Stimulated activated CD8-positive, alpha-beta memory T cell treated with anti-CD3 and anti-CD28 coated beads, Interleukin-15, amount 100 ng/mL, for 24 hours (primary cell): ENCODE data around the gene TENT4A.

ENCODE experiments used
- DNase-seq: peaks from one replicate; pipeline ENCODE4 v3.0.0-alpha.2; 2020; ENCODE audit warnings: low read depth

The TENT4A gene

GRCh38 chr5:6718161-6718681 lies 5.0 kb downstream of the TENT4A start:
- no peak for DNase-seq

- no peak for DNase-seq
Observed at GRCh38 chr5:6718718-6719117, 5.5 kb downstream of the TENT4A start.

DNA sequence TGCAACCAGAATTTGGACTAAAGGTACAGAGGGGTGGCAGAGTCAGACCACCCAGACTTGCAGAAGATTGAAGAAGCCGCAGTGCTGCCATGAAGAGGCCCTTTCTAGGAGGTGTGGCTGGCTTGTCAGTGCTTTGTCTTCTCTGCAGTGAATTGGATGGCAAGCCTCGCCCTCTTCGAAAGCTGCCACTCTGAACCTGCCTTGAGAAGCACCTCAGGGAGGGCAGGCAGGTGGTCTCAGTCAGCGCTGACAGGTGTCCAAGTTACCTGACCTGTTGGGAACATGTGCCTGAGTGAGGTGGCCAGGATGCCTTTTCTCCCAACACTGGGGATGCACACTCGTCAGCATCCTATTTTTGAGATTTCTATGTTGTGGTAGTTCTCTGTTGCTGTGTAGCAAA lies 6.2 kb downstream of the TENT4A start:
- DNase-seq = no peak

DNA sequence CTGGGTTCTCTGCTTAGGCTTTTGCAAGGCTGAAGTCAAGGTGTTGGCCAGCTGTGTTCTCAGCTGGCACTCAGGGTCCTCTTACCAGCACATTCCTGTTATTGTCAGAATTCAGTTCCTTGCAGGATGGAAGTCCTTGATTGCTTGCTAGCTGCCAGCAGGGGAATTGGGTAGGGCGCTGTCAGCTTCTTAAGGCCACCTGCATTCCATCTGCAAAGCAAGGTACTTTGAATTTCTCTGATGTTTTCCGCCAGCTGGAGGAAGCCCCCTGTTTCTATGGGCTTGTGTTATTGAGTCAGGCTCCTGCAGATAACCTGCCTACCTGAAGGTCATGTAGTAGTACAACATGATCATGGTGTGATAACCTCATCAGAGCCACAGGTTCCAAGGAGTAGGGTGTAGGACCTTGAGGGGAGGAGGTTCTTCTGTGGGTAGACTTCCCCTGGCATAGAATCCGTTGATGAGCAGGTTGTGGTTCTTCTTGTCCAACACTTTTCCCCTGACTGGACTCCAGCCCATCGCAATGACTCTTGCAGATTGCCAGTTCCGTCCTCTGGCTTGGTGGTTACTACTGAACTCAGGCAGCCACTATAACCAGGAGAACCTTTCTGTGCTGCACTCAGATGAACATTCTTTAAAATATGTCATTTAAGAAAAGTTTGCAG lies 6.8 kb downstream of the TENT4A start:
- no peak for DNase-seq

DNA sequence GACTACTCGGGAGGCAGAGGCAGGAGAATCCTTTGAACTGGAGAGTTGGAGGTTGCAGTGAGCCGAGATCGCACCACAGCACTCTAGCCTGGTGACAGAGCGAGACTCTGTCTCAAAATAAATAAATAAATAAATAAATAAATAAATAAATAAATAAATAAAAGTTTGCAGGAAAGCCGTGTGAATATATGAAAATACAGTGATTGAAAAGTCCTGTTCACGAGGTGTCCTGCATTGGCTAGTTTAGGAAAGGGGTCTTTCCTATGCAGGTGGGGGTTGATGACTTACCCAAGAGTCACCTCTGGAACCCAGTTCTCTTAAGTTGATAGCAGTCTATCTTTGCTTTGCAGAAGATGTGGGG lies 7.3 kb downstream of the TENT4A start:
- no peak for DNase-seq

GRCh38 chr5:6721442-6721841 lies 8.2 kb downstream of the TENT4A start:
- no peak for DNase-seq

GRCh38 chr5:6722015-6722414 lies 8.8 kb downstream of the TENT4A start:
- no peak for DNase-seq

GRCh38 chr5:6723122-6723815 lies 10.0 kb downstream of the TENT4A start:
- no peak for DNase-seq

DNA sequence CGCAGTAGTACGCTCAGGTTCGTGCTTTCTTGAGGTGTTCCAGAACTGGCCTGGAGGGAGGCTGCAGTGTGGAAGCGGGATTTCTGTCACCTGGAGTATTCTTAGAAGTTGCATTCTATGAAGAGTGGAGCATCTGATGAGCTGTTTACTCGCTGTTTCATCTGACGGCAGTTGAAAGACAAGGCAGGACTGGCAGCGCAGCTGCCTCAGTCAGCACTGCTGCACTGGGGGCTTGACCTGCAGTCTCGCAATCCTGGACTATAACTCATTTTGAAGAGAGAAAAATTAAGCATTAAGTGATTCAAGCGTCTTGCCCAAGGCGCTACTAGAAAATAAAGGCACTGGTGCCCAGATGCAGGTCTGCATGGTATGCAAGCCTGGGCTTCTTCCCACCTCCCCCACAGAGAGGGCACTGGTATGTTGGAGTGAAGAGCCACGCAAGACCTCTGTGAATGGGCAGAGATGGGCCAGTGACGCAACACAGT lies 10.6 kb downstream of the TENT4A start:
- no peak for DNase-seq

- DNase-seq = no peak
Observed at GRCh38 chr5:6724321-6724929, 11.2 kb downstream of the TENT4A start.

DNA sequence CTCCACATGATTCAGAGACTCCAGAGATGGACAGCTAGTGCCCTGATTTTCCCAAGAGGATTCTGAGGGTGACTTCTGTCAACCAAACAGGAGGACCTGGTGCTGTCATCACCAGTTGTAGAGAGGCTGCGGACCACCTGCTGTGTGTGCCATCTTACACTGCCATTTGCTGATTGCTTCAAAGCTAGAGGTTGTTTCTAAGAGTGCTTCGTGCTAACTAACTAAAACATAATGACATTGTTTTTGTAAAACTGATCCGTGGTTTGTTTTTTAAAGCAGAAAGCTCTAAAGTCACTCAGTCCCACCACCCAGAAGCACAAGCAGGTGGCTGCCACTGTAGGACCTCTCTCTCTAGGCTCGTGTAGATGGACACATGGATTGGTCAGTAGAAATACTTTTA lies 12.2 kb downstream of the TENT4A start:
- no peak for DNase-seq

GRCh38 chr5:6726006-6726405 lies 12.8 kb downstream of the TENT4A start:
- no peak for DNase-seq

GRCh38 chr5:6727231-6727630 lies 14.0 kb downstream of the TENT4A start:
- no peak for DNase-seq

GRCh38 chr5:6728011-6728794 lies 15.0 kb downstream of the TENT4A start:
- no peak for DNase-seq

DNA sequence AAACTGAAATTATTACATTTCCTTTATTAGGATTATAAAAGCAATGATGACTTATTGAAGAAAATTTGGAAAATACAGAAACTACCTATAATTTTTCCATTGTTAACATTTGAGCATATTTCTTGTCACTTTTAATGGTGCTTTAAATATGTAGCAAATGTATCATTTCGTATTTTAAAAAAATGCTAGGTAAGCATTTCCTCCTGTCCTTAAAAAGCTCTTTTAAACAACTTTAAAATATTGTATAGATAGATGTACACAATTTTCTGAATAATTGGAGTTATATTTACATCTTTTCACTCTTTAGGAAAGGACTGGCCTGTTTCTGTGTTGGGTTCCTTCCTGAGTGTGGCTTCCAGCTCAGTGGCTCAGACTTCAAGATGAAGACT lies 15.6 kb downstream of the TENT4A start:
- DNase-seq = no peak

- DNase-seq = no peak
Observed at GRCh38 chr5:6729386-6730310, 16.4 kb downstream of the TENT4A start.

DNA sequence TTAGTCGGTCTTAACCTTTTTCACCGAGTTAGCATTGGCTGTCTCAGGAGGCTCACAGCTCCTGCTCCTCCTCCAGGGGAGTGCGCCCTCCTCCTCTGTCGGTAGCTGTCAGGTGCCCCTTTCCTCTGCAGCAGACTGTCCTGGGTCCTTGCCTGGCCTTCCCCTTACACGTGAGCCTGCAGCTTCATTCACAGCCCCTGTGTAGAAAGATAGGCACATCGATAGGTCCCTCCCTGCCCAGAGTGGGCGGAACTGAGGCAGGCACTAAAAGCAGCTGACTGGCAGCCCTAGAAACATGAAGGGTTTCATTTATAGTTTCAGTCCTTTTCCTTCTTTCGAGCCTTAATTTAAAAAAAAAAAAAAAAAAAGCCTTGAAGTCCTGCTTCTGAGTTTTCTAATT lies 17.2 kb downstream of the TENT4A start:
- no peak for DNase-seq

DNA sequence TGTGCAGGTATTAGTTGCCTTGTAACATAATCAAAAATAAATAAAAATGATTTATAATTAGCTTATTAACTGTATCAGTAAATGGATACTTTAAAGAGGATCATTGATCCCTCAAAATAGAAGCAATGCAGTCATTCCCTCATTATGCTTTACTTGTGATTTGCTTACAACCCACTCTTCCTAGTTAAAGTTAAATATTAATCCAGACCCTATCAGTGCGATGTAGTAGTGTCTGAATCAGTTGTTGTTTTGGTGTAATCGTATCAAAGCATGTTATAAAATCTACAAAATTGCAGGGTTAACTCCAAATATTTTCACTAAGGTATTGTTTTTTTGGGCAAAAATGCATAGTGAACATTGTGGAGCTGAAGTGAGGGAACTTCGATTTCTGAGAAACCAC lies 17.6 kb downstream of the TENT4A start:
- DNase-seq = no peak

DNA sequence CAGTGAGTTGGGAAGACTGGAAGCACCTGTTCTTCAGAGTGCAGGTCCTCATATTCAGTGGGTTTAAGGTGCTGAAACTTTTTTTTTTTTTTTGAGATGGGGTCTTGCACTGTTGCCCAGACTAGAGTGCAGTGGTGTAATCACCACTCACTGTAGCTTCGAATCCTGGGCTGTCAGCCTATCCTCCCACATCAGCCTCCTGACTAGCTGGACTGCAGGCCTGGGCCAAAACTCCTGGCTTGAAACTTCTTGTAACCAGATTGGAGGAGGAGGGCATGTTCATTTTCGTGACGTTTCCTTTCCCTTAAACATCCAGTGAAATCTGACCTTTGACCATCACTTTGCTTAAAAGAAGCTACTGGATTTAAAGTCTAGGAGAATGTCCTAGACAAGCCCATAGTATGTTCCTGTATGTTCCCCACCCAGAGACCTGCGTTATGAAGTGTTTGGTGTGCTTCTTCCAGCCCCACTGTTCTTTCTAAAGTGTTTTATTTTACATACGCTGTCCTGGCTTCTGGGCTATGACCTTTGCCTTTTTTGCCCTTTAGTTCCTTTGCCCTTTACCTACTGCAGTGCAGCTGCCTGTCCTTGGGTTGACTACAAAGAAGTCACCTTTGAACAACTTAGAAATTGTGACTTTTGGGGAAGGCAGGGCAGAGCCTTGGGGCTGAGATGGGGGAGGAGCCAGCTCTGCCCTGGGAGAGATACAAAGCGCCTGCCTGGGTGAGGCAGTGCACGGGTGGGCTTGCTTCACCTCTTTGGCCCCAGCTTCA lies 18.4 kb downstream of the TENT4A start:
- DNase-seq = no peak

DNA sequence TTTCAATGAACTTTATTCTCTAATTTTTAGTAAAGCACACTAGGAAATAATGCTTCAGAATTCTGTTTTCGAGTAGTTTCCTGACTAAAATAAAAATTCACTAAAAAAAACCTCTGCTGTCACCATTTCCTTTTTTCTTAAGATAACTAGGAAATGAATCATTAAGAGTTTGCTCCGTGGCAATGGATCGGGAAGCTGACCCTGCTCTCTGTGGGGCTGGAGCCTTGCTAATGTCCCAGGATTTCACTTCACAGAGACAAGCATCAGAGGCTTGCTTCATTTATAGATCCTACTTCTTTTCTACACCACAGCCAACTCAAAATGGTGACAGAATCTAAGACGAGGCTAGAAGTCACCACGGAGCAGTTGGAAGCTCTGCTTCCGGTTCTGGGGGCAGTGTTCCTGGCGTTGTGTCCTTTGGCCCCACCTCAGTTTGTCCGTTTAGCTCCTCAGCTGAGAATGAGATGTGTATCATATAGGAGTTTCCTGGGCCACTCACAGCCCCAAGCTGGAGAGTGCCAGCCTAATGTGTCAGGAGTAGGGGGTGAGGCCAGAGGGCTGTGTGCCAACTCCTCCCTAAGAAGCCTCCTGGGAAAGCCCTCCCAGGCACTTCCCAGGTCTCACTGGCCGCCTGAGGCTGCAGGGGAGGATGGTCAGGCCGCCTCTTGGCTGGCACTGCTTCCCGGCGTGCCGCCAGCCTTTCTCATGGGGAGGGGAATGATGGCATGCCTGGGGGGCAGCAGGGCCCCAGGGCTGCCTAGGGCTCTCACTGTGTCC lies 19.6 kb downstream of the TENT4A start:
- DNase-seq = no peak
